BJ (cell line): Measurements from ENCODE around the gene HAS3. TPM values are rescaled to one million over a fixed set of nuclear protein-coding genes. Genes with fewer than 3 reads are reported as not detected.

Experiments
- CTCF ChIA-PET: fragments of 350-600 bp; formaldehyde crosslinking; extraction: SDS; loops from one replicate; lab custom pipeline; 2021; ENCODE audit warnings: antibody characterized with exemption, inconsistent platforms; lab: Yijun Ruan, JAX
- POLR2A ChIA-PET: fragments of 300-600 bp; sonication (Branson Sonifier 250); formaldehyde crosslinking; extraction: SDS; loops from one replicate; lab custom pipeline; 2021; ENCODE audit warnings: antibody characterized with exemption; lab: Charles Lee
- DNase-seq: peaks from one replicate; pipeline ENCODE4 v3.0.0-alpha.2; 2011; ENCODE audit warnings: low read depth
- H3K27me3 ChIP-seq: 2 replicates; pipeline ENCODE4 v1.6.0; 2011; ENCODE audit warnings: low read length; ENCODE audit not compliant: control insufficient read depth, insufficient read depth
- H3K36me3 ChIP-seq: 2 replicates; pipeline ENCODE4 v1.5.1; 2011; ENCODE audit warnings: low read length; ENCODE audit not compliant: control insufficient read depth, insufficient read depth
- H3K4me3 ChIP-seq: 2 replicates; pipeline ENCODE4 v1.5.1; 2011; ENCODE audit warnings: low read depth, mild to moderate bottlenecking, control low read depth, low read length
- polyA plus RNA-seq: library from polyadenylated mRNA; depleted of rRNA; stranded (reverse); fragments of >200 nt; gene quantifications from 2 replicates; pipeline ENCODE4 v1.2.3, GENCODE V29; 2011
- TF ChIP-seq, protein P1 (sequence below): IDR thresholded peaks from 2 replicates; pipeline ENCODE4 v1.5.1; 2011; ENCODE audit warnings: low read depth, mild to moderate bottlenecking, control low read depth, inconsistent platforms, low read length, moderate library complexity; ENCODE audit not compliant: insufficient read depth

The HAS3 gene
- polyA plus RNA-seq, 1 experiment: 2.3 TPM

DNA sequence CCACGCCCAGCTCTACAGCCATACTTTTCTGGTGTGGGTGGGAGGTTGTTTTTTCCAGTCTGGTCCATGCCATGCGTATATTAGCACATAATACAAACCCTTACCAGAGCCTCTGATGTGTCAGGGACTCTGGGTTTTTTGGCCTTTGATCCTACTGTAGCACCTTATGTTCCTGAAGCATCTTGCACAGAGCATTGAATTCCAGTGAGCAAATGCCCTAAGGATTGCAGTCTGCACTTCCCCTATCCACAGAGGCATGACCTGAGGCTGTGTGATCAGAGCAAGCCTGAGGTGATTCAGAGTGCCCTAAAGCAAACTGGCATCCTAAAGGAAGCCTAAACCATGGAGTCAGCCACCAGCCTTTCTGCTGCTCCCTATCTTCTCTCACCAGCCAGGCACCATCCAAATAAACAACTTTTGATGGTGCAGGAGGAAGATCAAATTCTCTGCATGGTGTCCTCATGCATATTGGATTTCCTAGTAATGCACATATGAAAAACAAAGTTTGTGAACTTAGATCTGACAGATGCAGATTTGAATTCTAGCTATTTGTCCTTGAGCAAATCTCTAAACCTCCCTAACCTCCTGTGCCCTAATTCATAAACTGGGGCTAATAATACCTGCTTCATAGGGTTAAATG, 41.2 kb upstream of the HAS3 start:
- Histone ChIP-seq H3K36me3 (no peaks in the 10 kb centered on the region), H3K4me3 (no peak overlapping the region), H3K27me3 (no peaks in the 10 kb centered on the region)
- ChIA-PET POLR2A (no interaction called here), CTCF (interaction anchor here (0.7 kb wide), 1 partner anchor 217 kb away, joined by 3 read pairs; no protein-coding TSS in a partner anchor)
- no peak for DNase-seq
- TF ChIP-seq, protein P1, sequence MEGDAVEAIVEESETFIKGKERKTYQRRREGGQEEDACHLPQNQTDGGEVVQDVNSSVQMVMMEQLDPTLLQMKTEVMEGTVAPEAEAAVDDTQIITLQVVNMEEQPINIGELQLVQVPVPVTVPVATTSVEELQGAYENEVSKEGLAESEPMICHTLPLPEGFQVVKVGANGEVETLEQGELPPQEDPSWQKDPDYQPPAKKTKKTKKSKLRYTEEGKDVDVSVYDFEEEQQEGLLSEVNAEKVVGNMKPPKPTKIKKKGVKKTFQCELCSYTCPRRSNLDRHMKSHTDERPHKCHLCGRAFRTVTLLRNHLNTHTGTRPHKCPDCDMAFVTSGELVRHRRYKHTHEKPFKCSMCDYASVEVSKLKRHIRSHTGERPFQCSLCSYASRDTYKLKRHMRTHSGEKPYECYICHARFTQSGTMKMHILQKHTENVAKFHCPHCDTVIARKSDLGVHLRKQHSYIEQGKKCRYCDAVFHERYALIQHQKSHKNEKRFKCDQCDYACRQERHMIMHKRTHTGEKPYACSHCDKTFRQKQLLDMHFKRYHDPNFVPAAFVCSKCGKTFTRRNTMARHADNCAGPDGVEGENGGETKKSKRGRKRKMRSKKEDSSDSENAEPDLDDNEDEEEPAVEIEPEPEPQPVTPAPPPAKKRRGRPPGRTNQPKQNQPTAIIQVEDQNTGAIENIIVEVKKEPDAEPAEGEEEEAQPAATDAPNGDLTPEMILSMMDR: no peak

DNA sequence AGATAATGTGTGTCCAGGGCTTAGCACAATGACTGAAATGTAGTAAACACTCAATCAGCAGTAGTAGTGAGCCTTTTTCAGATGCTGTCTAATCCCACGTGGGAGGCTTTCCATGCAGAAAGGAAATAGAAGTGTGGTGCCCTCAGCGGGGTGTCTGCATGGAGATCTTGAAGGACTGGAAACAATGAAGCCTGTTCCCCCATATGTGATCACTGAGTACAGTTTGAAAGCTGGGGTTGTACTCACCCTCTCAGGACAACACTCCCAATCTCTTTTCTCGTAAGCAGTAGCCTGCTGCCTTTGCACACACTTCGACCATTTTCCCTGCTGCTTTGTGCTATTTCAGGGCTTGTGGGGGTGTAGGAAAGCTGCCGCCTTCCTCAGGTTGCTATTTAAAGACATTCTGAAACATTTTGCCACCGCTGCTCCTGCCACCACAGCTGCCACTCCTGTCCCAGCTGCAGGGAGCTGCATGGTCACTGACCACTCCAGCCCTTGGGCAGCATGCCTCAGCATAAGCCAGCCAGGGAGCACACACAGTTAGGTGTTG, 40.6 kb upstream of the HAS3 start:
- POLR2A ChIA-PET: no interaction called here
- TF ChIP-seq, protein P1: no peak
- Histone ChIP-seq H3K27me3 (no peaks in the 10 kb centered on the region), H3K4me3 (no peak overlapping the region), H3K36me3 (no peaks in the 10 kb centered on the region)
- DNase-seq: no peak
- CTCF ChIA-PET: interaction anchor here (0.7 kb wide), 1 partner anchor 217 kb away, joined by 3 read pairs; no protein-coding TSS in a partner anchor

DNA sequence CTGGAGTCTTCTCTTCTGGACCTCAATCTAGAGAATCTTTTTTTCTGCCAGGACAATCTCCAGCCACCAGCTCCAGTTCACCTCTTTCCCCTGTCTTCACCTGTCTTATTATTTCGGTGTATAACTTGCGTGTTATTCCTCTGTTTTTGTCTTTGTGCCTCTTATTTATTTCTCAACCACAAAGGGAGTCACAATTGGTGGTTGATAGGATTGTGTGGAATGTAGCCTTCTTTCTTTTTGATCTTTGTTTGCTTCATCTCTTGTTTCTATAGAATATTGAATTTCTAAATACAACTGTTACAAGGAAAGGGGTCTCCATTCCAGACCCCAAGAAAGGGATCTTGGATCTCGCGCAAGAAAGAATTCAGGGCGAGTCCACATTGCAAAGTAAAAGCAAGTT, 35.9 kb upstream of the HAS3 start:
- TF ChIP-seq, protein P1: no peak
- no peak overlapping the region for H3K4me3 ChIP-seq
- POLR2A ChIA-PET: no interaction called here
- no peak for DNase-seq
- no peaks in the 10 kb centered on the region for H3K36me3 ChIP-seq
- CTCF ChIA-PET: no interaction called here
- no peaks in the 10 kb centered on the region for H3K27me3 ChIP-seq

DNA sequence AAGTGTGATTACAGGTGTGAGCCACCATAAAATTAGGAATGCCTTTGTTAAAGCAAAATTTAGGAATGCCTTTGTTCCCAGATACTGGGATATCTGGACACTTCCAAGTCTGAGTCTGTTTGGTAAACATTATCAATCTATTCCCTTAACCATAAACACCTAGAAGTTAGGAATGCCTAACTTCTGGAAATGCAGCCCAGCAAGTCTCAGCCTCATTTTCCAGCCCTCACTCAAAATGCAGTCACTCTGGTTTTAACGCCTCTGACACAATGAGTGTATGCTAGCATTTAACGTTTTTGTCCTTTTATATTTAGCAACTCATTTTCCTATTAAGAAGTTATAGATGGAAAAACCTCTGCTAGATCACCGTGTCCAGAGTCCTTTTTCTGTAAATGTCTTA, 34.4 kb upstream of the HAS3 start:
- CTCF ChIA-PET: no interaction called here
- no peak overlapping the region for H3K4me3 ChIP-seq
- DNase-seq: no peak
- POLR2A ChIA-PET: no interaction called here
- no peaks in the 10 kb centered on the region for H3K27me3 ChIP-seq
- H3K36me3 ChIP-seq: no peaks in the 10 kb centered on the region
- TF ChIP-seq, protein P1: no peak

DNA sequence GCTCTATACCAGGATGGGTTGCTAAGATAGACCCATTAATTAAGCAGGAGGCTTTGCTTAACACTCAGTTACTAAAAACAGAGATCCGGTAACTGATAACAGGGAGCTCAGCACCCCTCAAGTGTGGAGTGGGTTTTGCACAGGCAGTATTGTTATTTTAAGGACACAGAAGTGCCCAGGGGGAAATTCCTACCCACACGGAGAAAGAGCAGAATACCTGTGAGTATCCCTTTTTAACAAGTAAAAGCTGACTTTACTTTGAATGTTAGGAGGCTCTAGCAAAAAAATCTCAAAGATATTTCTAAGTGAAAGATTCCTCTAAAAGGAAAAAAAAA, 32.8 kb upstream of the HAS3 start:
- ChIA-PET POLR2A (no interaction called here), CTCF (interaction anchor here (0.9 kb wide), 1 partner anchor 27 kb away, joined by 3 read pairs; no protein-coding TSS in a partner anchor)
- DNase-seq: no peak
- Histone ChIP-seq H3K27me3 (no peaks in the 10 kb centered on the region), H3K4me3 (no peak overlapping the region), H3K36me3 (no peaks in the 10 kb centered on the region)
- TF ChIP-seq, protein P1: no peak
